ENCODE measurements around the gene EPC2.

GRCh38 chr2:148619560-148620195 lies 24.9 kb upstream of the EPC2 start:
- no peak for TF ChIP-seq CTCF (conservative IDR thresholded peaks at IDR 0.05)
- TF ChIP-seq ZFX (IDR thresholded peaks at IDR 0.05), result no peak

All from C4-2B (cell line).